ENCODE measurements around the gene PLXNA3.

GRCh38 chrX:154481911-154482601 is 24.0 kb downstream of the PLXNA3 start:
- TF ChIP-seq EZH2phosphoT487 (IDR thresholded peaks at IDR 0.05; ENCODE audit: borderline replicate concordance), result no peak
- no peak for TF ChIP-seq CTCF (IDR thresholded peaks at IDR 0.05 in 2 of 3, conservative IDR thresholded peaks at IDR 0.05 in 1 of 3; ENCODE audit: borderline replicate concordance in 1 of 3, insufficient read depth in 1 of 3, low read depth in 2 of 3, low read length in 2 of 3)
- no peak for TF ChIP-seq POLR2A (IDR thresholded peaks at IDR 0.05; ENCODE audit: borderline replicate concordance, extremely low read depth, insufficient read depth, insufficient read length)
- TF ChIP-seq ELF1 (IDR thresholded peaks at IDR 0.05; ENCODE audit: borderline replicate concordance, low read depth), result no peak
- TF ChIP-seq TCF7L2 (IDR thresholded peaks at IDR 0.05; ENCODE audit: borderline replicate concordance, extremely low read depth, insufficient read depth, insufficient read length), result no peak
- TF ChIP-seq MAX (IDR thresholded peaks at IDR 0.05), result no peak
- no peak for TF ChIP-seq SP1 (IDR thresholded peaks at IDR 0.05; ENCODE audit: low read depth)
- TF ChIP-seq POLR2AphosphoS5 (IDR thresholded peaks at IDR 0.05; ENCODE audit: low read depth, low read length), result no peak
- TF ChIP-seq YY1 (IDR thresholded peaks at IDR 0.05; ENCODE audit: extremely low read depth, insufficient replicate concordance, low read depth, low read length), result no peak
- no peak for TF ChIP-seq RAD21 (IDR thresholded peaks at IDR 0.05; ENCODE audit: low read depth)
